DND-41 (cell line): ENCODE data around the gene DLK1.

Source experiments
- ATAC-seq: fragments of 200-7000 bp; cut with Tn5 transposase; 3 replicates; pipeline ENCODE4 v1.9.1; 2021; ENCODE audit warnings: low read depth; ENCODE audit not compliant: insufficient read depth
- DNase-seq: peaks from one replicate; pipeline ENCODE4 v3.0.0-alpha.2; 2020
- H2AFZ ChIP-seq: 2 replicates; pipeline ENCODE4 v1.6.0; 2012; ENCODE audit warnings: low read depth, low read length
- H3K27ac ChIP-seq: 2 replicates; pipeline ENCODE4 v1.5.1; 2012; ENCODE audit warnings: low read length, inconsistent platforms
- H3K27me3 ChIP-seq: fragments of 200-600 bp; sonication (generic); 2 replicates; pipeline ENCODE4 v1.6.0; 2012; ENCODE audit warnings: low read length, mild to moderate bottlenecking, inconsistent platforms; ENCODE audit not compliant: insufficient read depth, poor library complexity
- H3K36me3 ChIP-seq: 2 replicates; pipeline ENCODE4 v1.5.1; 2012; ENCODE audit warnings: low read length, inconsistent platforms; ENCODE audit not compliant: insufficient read depth
- H3K4me1 ChIP-seq: 2 replicates; pipeline ENCODE4 v1.5.1; 2012; ENCODE audit warnings: mild to moderate bottlenecking, low read length; ENCODE audit not compliant: insufficient read depth
- H3K4me2 ChIP-seq: 2 replicates; pipeline ENCODE4 v1.6.0; 2012; ENCODE audit warnings: mild to moderate bottlenecking, moderate library complexity, low read length, inconsistent platforms; ENCODE audit not compliant: insufficient read depth
- H3K4me3 ChIP-seq, 2 experiments: fragments of 200-600 bp in 1 of 2; shearing (Covaris generic) in 1 of 2; 2 replicates each; pipeline ENCODE4 v1.5.1; 2012 to 2016; ENCODE audit warnings: inconsistent platforms in 2 of 2, low read length in 2 of 2, mild to moderate bottlenecking in 2 of 2, low read depth in 1 of 2, moderate library complexity in 1 of 2
- H3K79me2 ChIP-seq: 2 replicates; pipeline ENCODE4 v1.6.0; 2012; ENCODE audit warnings: low read length, inconsistent platforms; ENCODE audit not compliant: insufficient read depth
- H3K9ac ChIP-seq: 2 replicates; pipeline ENCODE4 v1.6.0; 2012; ENCODE audit warnings: low read depth, mild to moderate bottlenecking, inconsistent platforms, low read length, moderate library complexity
- H3K9me3 ChIP-seq: 2 replicates; pipeline ENCODE4 v1.5.1; 2012; ENCODE audit warnings: low read length, moderate library complexity, mild to moderate bottlenecking, inconsistent platforms; ENCODE audit not compliant: insufficient read depth, severe bottlenecking
- H4K20me1 ChIP-seq: 2 replicates; pipeline ENCODE4 v1.6.0; 2012; ENCODE audit warnings: low read length; ENCODE audit not compliant: insufficient read depth
- CTCF ChIP-seq: IDR thresholded peaks from 2 replicates; pipeline ENCODE4 v1.5.1; 2012; ENCODE audit warnings: borderline replicate concordance, low read length, moderate library complexity, mild to moderate bottlenecking; ENCODE audit not compliant: poor library complexity, severe bottlenecking; ENCODE audit errors: extremely low read depth
- EZH2 ChIP-seq: IDR thresholded peaks from 3 replicates; pipeline ENCODE4 v1.6.1; 2012; ENCODE audit warnings: borderline replicate concordance, low read depth, mild to moderate bottlenecking, moderate library complexity, low read length, inconsistent platforms; ENCODE audit not compliant: severe bottlenecking

Gene DLK1

GRCh38 chr14:100731011-100731670 lies 4.4 kb downstream of the DLK1 start:
- Histone ChIP-seq H3K4me2 (no peak overlapping the region), H3K27me3 (no peaks in the 10 kb centered on the region), H3K9ac (no peak overlapping the region), H3K36me3 (no peaks in the 10 kb centered on the region), H3K4me3 (no peak overlapping the region), H3K9me3 (no peaks in the 10 kb centered on the region), H3K27ac (no peak overlapping the region), H2AFZ (no peak overlapping the region), H4K20me1 (no peaks in the 10 kb centered on the region), H3K79me2 (no peaks in the 10 kb centered on the region), H3K4me1 (no peaks in the 10 kb centered on the region)
- ATAC-seq (no peak), DNase-seq (no peak)
- TF ChIP-seq EZH2 (no peak), CTCF (no peak)

- no peak for DNase-seq
- Histone ChIP-seq H3K27ac (no peak overlapping the region), H3K4me3 (no peak overlapping the region), H4K20me1 (no peaks in the 10 kb centered on the region), H2AFZ (no peak overlapping the region), H3K9ac (no peak overlapping the region), H3K4me1 (no peaks in the 10 kb centered on the region), H3K79me2 (no peaks in the 10 kb centered on the region), H3K4me2 (no peak overlapping the region), H3K36me3 (no peaks in the 10 kb centered on the region), H3K9me3 (no peaks in the 10 kb centered on the region), H3K27me3 (no peaks in the 10 kb centered on the region)
- no peak for ATAC-seq
- TF ChIP-seq CTCF: no peak
- no peak for TF ChIP-seq EZH2
These were observed 5.4 kb downstream of the DLK1 start for GRCh38 chr14:100731846-100732765.

- DNase-seq (no peak), ATAC-seq (no peak)
- Histone ChIP-seq H3K4me2 (no peak overlapping the region), H3K79me2 (no peaks in the 10 kb centered on the region), H3K9ac (no peak overlapping the region), H3K9me3 (no peaks in the 10 kb centered on the region), H3K27ac (no peak overlapping the region), H3K4me1 (no peaks in the 10 kb centered on the region), H3K4me3 (no peak overlapping the region), H4K20me1 (no peaks in the 10 kb centered on the region), H3K36me3 (no peaks in the 10 kb centered on the region), H3K27me3 (no peaks in the 10 kb centered on the region), H2AFZ (no peak overlapping the region)
- TF ChIP-seq CTCF: no peak
- no peak for TF ChIP-seq EZH2
These were observed 6.0 kb downstream of the DLK1 start for GRCh38 chr14:100732766-100733100.
